ELR (cell line): Measurements from ENCODE around the gene TEX48.

Source experiments
- DNase-seq: peaks from one replicate; pipeline ENCODE4 v3.0.0-alpha.2; 2015; ENCODE audit warnings: low read depth

The TEX48 gene

GRCh38 chr9:114666851-114667250, 15.1 kb downstream of the TEX48 start:
- DNase-seq, result no peak

DNA sequence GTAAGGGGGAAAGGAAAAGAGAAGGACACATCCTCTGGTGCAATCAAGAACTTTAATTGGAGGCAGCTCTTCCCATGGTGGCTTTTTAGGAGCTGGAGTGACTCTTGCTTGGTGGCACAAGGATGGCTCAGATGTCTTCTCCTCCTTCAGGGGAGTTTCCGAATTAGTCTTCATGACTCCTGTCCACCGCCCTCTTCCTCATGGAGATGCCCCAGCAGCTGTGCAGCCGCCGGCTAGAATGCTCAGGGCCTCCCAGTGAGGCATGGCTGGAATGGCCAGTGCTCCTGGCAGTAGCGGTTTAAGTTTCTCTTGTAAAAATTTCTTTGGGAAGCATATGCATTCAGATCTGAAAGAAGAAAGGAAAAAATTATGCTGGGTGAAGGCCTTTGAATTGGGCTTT, 15.6 kb downstream of the TEX48 start:
- DNase-seq, result no peak

DNA sequence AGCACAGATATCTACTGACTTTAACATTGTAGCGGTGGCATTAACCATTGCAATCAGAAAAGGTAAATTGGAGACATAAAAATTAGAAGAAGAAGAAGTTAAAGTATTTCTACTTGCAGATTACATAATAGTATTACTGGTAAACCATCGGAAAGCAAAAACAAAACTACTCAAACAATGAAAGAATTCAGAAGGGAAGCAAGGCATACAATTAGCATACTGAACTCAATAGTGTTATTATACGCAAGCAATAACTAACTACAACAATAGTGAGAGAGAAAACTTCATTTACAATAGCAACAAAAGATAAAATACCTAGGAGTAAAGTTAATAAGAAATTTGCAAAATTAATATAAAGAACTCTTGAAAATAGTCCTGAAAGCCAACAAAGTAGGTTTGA, 17.8 kb downstream of the TEX48 start:
- no peak for DNase-seq

DNA sequence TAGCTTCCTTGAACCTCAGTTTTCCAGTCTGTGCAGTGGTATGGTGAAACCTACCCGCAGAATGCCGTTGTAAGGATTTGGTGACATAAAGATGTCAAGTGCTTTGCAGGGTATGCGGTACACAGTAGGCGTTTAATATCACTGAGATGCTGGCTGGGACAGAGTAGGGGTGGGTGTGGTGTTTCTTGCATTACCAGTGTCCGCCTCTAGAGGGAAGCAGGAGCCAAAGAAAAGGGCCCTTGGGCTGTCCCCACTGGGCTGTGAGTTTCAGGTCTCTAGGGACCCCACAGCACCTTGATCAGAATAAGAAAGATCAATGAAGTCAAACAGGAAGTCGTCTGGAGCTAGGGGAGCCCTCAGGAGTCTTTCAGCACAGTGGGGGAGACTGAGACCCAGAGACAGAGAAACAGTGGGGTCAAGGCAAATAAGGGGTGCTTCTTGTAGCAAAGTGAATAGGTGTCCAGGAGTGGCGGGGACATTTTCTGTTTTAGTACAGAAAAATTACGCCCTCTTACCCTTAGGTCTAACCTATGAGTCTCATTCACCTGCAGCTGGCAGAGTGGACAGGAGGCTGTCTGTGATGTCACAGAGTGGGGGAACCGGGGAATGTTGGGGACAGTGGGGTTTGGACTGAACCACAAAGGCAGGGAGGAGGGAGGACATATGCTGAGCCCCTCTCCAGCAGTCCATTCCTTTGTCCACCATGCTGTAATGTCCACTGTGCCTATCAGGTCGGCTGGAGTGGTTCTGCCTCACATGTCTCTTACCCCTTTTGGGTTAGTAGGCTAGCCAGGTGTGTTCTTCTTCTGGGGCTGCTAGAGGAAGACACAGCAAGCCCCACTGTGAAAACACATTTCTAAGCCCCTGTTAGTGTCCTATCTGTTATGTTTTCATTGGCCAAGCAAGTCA, 19.7 kb downstream of the TEX48 start:
- peak; percentile 64 for DNase-seq

GRCh38 chr9:114657705-114658104, 24.3 kb downstream of the TEX48 start, which contains the start of gene TEX53:
TSS of gene TEX53 (minus strand) at chr9:114657805. CDS start at chr9:114657774, 31 bp downstream.
- no peak for DNase-seq

- no peak for DNase-seq
Observed at GRCh38 chr9:114656301-114656700, 25.7 kb downstream of the TEX48 start.

DNA sequence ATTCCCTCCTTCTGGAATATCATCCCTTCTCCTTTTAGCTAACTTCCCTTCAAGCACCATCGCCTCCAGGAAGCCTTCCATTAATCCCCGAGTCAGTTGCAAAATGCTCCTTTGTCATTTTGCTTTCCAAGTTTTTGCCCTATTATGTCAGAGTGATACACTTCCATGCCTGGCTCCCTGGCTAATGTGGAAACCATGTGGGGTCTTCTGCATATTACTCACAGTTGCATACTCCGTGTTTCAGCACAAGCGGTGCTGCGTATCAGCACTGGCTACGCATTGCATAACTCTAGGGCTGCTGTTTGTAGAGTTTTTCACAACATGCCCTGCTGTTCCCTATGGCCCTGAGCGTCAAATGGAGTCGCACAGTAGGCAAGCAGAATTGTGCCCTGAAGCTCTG, 26.3 kb downstream of the TEX48 start:
- peak; percentile 84 for DNase-seq

- peak; percentile 83 for DNase-seq
Observed at GRCh38 chr9:114653556-114654159, 28.3 kb downstream of the TEX48 start.

DNA sequence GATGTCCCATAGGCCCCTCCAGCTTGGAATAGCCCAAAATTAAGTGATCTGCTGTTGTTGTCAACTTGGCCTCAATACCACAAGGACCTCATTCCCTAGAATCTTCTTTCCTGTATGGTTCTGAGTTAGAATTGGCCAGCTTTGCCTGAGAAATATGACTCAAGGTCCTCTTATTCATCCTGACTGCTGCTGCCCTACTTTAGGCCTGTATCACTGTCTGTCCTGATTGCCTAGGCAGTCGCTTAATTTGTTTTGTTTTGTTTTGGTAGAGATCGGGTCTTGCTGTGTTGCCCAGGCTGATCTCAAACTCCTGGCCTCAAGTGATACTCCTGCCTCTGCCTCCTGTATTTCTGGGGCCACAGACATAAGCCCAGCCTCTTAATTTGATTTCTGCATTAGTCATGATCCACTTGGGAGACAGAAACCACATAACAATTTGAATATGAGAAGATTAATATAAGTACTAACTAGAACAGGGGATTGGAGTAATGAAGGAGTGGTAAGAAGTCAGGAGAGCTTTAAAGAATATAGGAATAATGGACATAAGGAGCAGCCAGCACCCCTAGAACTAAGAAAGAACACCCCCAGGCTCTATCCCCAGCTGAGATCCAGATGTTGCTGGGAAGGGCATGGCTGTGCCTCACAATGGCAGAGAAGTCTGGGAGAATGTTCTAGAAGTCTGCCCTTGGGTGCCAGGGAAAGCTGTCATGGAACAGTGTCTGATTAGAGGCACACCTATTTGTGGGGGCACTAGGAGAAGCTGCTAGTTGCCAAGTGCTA, 29.0 kb downstream of the TEX48 start:
- peak; percentile 63 for DNase-seq

GRCh38 chr9:114643896-114644295, 38.1 kb downstream of the TEX48 start:
- DNase-seq, result no peak

GRCh38 chr9:114643001-114643400, 39.0 kb downstream of the TEX48 start:
- no peak for DNase-seq

DNA sequence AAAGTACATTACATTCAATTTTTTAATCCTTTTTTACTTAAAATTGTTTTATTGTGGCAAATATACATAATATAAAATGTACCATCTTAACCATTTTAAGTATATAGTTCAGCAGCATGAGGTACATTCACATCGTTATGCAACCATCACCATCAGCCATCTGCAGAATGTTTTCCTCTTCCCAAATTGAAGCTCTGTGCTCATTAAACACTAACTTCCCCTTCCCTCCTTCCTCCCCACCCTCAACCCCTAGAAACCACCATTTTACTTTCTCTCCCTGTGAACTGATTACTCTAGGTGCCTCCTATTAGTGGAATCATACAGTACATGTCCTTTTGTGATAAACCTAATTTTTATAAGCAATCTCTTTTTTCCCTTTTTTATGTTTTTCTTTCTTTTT, 40.0 kb downstream of the TEX48 start:
- DNase-seq, result no peak

DNA sequence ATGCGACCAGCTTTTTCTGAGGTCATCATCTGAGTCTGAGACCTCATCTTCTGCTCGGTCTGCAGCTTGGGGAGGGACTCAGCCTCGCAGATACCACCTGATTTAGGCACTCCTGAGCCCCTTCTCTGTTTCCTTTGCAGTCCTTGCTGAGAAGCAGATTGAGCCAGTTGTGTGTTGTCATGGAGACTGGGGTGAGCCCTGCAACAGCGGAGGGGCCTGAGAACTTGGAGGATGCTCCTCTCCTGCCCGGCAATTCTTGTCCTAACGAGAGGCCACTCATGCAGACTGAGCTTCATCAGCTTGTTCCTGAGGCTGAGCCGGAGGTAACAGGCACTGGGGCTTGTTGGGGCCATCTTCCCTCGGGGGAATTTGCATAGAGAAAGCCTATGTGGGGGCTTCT, 43.6 kb downstream of the TEX48 start:
- no peak for DNase-seq

DNA sequence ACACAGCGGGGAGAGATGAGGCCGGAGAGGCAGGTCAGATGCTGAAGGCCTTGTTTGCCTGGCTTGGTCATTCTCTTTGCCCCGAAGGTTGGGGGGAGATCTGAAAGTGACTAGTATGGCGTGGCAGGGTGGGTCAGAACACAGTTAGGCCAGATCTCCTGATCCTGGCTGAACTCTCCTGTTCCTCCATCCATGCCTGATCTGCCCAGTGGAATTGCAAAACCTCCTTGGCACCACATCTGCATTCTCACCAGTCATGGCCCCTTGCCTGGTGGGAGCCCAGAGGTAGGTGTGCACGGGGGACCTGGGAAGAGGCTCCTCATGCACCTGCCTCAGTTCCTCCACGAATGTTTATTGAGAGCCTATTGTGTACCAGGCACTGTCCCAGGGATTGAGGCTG, 47.6 kb downstream of the TEX48 start:
- DNase-seq, result no peak

GRCh38 chr9:114633438-114634089, 48.4 kb downstream of the TEX48 start:
- peak; percentile 14 for DNase-seq

GRCh38 chr9:114631166-114631565, 50.8 kb downstream of the TEX48 start:
- DNase-seq, result no peak

DNA sequence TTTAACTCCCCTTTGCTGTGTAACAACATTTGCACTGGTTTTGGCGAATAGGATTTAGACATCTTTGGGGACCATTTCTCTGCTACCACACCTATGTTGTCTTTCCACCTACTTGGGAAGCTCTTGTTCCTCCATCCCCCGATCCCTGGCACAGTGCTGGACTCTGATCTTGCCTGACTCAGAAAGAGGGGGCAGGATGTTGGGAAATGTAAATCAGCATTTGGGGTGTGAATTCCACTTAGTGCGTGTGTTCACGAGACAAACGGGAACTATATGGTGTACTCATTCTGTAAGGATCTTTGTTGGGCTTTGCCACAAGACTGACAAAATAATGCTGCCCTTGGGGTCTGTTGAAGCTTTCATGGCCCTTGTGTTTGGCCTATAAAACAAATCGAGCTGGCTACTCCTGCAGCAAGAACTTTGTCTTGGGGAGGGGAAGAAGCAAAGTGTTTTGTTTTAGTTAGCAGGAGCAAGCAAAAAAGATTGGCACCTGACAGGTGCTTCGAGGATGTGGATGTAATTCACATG, 52.4 kb downstream of the TEX48 start:
- DNase-seq, result peak; percentile 14

- DNase-seq, result no peak
Observed at GRCh38 chr9:114627553-114627952, 54.4 kb downstream of the TEX48 start.

GRCh38 chr9:114626415-114627020, 55.5 kb downstream of the TEX48 start:
- DNase-seq, result no peak

GRCh38 chr9:114624677-114625076, 57.3 kb downstream of the TEX48 start:
- DNase-seq, result no peak

DNA sequence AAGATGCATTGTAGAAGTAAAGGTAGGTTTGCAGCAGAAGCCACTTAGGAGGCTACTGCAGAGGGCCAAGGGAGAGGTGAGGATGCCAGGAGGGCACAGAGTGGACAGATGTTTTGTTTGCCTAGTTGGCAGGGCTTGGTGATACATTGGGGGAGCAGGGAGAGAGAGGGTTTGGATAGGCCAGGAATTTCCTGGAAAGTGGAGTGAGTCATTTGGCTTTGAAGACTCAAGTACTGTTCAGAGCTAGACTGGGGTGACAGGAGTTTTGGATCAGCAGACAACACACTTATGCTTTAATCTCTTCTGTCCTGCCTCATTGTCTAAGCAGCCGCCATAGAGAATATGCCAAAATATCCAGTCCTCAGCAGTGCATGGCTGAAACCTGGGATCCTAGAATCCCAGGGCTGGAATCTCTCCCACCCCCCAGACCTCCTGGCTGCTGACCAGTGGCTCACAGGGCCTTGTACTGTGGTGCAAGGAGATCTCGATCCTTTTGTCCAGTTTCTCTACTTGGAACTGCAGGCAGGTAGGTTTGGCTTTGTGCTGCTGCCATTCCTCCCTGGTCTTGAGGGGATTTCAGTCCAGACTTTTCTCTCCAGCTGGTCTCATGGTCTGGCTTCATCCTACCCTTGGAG, 59.9 kb downstream of the TEX48 start:
- DNase-seq, result peak; percentile 76
